Measurements from ENCODE around the gene TIAM2.
"Not testable (repeated sequence)": the region's sequence is repeated elsewhere in the genome, so short reads cannot be mapped to it uniquely, and the experiment has no call there.

Gene TIAM2

DNA sequence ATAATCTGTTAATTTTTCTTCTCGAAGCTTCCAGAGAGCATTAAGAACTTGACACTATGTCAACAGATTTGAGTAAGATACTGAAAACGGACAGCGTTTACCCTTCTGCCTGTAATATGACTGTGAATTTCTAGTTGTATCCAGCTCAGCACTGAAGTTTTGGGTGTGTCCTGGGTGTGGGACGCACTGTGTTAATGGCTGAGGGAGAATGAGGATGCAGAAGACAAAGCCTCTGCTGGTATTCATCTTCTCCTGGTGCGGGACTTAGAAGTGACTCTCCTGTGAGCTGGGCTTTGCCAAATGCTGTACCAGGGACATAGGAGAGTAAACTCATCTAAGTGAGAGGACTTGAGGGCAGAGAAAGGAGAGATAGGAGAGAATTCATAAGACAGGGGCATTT lies 178.4 kb downstream of the TIAM2 start:
- no peak for DNase-seq

DNA sequence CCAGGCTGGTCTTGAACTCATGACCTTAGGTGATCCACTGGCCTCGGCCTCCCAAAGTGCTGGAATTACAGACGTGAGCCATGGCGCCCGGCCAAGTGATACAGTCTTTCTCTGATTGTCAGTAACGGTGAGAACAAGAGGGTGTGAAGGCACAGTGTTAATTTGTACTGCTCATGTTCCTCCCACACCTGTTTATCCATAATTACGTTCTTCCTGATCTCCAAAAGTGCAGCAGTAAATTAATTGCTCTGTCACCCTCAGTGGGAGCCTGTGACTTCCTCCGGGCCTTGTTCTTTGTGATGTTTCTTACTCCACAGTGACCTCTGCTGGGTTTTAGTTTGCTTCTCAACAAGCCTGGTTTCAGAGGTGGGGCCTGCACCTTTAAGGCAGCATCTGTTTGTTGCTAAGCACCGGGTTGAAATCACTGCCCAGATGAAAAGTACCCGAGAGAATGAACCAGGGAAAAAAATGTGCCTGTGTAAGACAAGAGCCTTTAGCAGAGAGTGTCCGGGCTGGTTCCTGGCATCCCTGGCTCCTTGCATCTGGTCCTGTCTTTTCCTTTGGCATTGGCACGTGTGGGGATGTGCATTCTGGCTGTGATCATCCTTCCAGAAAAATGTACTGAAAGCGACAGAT lies 179.6 kb downstream of the TIAM2 start:
- peak; percentile 91 for DNase-seq

DNA sequence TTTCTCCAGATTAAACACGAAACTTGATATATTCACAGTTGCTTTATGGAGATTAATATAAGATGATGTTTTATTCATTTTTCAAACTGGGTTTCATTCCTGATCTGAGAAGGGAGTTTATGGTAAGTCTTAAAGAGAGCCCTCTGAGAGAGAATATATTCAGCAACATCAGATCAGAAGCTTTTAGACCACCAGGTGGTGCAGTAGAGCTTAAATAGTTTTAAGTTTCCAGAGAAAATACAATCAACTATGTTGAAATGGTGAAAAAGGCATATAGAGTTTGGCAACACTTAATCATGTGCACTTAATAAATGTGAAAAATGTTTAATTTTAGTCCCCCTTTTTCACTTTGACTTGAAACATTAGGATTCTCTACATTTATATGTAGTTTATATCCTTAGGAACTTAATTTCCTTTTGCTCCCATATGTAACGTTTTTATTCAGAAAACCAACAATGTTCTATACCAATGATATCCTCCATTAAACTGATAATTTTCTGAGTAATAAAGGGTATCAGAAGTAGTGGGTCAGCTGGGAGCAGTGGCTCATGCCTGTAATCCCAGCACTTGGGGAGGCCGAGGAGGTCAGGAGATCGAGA lies 182.3 kb downstream of the TIAM2 start:
- peak; percentile 55 for DNase-seq

DNA sequence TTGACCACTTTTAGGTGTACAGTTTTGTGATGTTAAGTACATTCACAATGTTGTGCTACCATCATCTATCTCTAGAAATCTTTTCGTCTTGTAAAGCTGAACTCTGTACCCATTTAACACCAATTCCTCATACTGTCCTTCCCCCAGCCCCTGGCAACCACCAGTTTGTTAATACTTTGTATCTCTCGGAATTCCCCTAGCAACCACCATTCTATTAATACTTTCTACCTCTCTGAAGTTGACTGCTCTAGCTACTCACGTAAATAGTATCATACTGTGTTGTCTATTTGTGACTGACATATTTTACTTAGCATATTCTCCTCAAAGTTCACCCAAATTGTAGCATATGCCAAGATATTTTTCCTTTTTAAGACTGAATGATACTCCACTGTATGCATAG lies 186.4 kb downstream of the TIAM2 start:
- no peak for DNase-seq

DNA sequence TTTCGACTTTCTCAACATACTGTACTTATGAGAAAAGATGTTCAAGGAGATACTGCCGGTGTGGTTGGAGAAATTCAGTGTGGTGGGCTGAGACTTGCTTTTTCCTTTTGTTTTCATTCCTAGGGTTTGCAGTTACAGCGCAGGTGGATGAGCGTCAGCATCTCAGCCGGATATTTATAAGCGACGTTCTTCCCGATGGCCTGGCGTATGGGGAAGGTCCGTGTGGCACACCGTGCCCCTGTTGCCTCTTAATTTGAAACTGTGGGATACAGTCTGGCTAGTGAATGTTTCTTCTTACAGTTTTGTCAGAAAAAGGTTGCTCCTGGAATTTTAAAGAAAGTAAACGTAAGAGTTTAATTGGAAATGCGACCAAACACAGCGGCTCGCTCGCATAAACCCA lies 187.0 kb downstream of the TIAM2 start:
- DNase-seq = no peak

DNA sequence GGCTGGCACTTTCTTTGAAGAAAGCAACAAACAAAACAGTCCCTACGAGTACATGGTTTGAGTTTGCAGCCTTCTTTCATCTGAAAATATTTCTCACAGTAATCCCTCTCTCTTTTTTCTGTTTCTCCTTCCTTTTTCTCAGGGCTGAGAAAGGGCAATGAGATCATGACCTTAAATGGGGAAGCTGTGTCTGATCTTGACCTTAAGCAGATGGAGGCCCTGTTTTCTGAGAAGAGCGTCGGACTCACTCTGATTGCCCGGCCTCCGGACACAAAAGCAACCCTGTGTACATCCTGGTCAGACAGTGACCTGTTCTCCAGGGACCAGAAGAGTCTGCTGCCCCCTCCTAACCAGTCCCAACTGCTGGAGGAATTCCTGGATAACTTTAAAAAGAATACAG lies 188.0 kb downstream of the TIAM2 start:
- no peak for DNase-seq

DNA sequence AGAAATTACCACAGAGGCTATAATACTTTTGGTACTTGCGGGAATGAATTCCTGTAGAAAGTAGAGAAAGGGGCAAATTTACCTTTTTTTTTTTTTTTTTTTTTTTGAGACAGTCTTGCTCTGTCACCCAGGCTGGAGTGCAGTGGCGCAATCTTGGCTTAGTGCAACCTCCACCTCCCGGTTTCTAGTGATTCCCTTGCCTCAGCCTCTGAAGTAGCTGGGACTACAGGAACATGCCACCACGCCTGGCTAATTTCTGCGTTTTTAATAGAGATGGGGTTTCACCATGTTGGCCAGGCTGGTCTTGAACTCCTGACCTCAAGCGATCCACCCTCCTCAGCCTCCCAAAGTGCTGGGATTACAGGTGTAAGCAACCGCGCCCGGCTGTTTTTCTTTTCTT lies 189.9 kb downstream of the TIAM2 start:
- not testable (repeated sequence) for DNase-seq

DNA sequence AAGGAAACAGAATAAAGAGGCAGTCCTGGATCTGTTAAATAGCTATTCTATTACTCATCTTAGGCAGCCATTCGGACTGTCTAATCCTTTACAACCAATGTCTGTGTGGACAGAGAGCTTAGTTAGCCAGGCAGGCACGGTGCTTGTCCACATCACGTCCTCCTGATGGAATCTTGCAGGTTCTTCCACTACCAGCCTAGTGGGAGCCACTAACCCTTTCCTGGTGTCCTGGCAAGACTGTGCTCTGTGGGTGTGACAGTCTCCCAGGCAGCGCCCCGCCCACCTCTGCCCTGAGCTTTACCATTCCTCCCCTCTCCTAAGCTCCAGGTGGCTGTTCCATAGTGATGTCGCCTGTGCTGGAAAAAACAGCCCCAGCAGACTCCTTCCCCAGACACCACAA lies 190.4 kb downstream of the TIAM2 start:
- no peak for DNase-seq

DNA sequence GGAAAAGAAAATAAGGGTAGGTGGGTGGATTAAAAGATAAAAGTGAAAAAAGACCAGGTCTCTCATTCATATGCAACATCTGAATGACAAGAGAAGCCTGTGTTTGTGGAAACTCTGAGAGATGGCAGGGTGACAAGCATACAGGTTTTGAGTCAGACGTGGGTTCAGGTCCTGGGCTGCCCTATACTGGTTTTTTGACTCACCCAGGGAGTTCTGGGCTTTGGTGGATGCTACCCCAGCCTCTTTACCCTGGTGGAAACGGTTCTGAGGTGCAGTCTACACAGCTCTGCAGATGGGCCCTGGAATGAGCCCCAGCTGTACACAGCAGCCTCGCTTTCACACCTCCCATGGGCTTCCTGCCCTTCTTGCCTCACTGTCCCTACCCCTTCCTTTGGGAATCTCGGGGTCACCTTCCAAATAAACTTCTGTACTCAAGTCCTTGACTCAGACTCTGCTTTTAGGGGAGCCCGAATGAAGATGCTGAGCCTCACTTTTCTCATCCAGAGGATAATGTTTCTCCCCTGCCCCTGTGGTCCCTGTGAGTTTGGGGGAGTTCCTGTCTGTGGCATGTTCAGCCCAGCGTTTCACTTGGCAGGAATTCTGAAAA lies 191.0 kb downstream of the TIAM2 start:
- no peak for DNase-seq

DNA sequence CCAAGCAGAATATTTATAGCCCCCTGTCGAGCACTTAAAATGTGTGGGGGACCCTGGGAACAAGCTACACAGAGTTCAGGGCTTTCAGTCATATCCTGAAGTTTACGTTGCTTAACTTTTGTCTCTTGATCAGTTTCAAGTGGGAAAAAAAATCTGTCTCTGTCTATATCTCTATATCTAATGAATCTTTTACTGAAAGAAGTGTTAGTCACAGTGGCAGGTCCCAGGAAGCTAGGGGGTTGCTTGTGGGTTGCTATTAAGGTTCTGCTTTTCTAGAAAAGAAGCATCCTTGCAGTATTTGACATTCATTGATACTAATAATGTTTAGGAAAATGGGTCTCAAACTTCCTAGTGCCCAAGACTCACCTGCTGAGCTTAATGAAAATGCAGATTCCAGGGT lies 192.0 kb downstream of the TIAM2 start:
- no peak for DNase-seq

DNA sequence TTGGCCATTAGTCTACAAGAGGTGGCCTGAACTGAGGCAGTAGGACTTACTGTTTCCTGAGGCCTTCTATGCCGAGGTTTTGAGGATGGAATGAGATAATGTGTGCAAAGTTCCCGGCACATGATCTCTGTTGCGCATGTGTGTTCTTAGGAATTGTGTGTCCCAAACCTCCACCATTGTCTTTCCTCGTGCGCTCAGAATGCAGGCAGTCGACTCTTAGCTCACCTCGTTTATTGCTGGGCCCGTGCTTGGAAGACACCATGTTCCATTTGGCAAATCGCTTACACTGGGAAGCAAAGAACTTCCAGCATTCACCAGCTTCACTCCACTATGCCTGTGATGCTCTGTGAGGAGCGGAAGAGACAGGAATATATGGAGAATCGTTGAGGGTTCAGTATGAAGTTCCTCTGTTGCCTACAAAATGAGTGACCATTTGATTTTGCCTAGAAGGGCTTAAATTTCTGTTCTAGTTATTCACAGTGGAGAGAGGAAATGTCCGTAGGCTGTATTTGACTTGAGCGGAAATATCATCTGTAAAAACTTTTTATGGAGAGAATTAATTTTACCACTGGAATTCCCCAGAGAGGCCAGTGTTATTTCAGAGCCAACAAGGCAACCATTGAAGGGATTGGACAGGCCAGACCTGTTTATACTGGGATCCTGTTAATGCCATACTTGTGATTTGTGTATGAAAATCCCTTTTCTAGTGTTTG lies 193.0 kb downstream of the TIAM2 start:
- DNase-seq = no peak

DNA sequence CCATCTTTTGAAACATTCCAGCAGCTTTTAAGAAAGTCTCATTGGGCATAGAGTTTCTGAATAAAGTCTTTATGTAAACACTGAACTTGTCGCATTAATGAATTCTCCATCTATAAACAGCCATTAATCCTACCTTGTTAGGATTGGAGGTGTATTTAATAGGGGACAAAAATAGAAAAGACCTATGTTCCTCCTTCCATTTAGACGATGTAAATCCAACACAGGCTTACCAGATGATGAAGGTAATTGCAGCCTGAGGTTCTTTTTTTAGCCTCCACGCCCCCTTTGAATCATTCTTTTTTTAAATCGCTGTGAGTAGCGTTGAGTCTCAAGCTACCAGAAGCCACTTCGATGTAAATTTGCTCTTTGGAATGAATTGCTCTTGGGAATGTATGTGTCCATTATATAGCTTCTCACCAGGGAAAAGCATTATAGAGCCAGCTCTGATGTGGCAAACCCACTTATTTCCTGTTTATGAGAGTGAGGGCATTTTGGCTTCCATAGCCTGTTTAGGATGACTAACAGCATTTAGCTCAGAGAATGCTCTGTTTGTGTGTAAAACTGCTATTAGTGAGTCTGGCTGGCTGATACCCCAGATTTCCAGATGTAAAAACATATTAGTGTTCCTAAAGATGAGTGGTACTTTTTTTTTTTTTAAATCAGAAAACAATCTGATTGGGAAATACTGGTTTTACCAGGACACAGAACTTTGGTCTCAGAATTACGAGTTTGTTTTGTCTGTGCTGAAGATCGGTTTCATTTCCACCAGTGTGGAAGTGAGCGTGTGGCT lies 193.8 kb downstream of the TIAM2 start:
- no peak for DNase-seq

DNA sequence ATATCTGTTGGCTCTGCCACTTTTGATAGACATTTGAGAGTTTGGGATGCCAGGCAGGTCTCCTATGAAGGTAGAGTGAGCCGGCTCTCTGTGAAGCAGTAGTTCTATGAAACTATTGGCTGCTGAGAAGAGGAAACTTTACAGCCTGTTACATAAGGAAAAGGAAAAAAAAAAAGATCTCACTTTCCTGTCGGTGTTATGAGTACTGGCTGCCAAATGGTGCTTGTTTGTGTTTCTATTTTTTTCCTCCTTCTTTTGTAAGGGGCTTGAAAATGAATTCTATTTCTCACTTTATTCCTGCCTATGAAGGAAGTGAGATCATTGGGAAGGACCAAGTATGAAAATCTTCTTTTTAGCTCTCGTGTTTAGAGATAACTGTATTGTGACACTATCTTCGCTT lies 195.6 kb downstream of the TIAM2 start:
- no peak for DNase-seq

DNA sequence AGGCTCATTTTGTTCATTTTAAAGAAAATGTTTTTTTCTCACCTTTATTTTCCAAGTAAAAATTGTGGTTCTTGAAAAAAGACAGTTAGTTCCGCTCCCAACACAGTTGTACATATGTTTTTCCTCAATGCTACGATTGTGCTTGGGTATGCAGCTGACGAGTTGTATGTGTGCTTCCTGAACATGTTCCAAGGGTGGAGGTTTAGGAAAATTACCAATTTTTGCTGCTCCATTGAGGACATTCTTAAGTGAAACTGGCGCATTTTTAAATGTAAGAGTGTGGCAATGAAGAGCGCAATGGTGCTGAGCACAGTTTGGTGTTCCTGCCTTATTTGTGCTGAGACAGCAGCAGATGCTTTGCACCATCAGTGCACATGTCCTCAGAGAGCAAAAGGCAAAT lies 198.4 kb downstream of the TIAM2 start:
- DNase-seq = no peak

DNA sequence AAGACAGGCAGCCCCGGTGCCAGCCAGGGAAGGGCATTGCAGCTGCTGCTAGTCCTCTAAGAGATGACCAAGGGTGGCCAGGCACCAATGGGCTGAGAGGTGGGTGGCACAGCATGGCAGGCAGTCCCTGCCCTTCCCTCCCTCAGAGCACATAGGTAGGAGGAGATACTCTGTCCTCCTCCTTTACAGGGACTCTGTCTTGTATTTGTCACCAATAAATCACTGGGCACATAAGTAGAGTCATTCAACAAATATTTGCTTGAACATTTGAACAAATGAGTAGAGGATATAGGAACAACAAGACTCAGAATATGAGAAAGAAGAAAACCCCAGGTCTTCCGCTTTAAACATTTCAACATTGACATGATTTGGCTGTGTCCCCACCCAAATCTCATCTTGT lies 199.3 kb downstream of the TIAM2 start:
- no peak for DNase-seq

DNA sequence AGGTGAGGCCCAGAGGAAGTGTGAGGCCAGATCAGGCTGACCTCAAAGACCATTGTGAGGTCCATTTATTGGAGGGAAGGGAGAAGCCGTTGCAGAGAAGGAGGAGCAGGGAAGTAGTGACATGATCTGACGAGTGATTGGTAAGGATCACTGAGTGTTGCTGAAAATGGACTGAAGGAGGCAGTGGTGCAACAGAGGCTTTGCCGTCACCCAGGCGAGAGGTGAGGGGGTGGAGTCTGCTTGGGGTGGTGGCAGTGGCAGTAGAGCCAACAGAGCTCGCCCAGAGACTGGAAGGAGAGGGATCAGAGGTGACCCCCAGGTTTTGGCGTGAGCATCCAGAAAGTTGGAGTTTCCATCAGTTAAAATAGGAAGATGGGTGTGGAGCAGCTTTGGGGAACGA lies 200.8 kb downstream of the TIAM2 start:
- no peak for DNase-seq

DNA sequence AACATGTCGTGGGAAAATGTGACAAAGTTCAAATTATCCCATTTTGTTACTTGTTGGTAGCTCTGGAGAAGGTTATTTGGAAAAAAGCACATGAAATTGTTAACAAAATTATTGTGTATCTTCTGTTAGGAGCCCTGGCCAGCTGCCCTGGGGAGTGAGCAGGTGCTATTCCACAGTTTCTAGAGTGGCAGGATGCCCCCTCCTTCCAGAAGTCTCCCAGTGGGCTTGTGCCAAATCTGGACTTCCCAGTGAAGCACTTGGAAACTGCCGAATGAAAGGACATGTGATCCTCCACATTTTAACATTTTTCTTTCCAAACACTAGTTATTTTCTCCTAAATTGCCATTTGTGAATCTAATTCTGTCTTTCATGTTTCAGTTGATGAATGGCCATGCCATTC lies 201.8 kb downstream of the TIAM2 start:
- DNase-seq = no peak

DNA sequence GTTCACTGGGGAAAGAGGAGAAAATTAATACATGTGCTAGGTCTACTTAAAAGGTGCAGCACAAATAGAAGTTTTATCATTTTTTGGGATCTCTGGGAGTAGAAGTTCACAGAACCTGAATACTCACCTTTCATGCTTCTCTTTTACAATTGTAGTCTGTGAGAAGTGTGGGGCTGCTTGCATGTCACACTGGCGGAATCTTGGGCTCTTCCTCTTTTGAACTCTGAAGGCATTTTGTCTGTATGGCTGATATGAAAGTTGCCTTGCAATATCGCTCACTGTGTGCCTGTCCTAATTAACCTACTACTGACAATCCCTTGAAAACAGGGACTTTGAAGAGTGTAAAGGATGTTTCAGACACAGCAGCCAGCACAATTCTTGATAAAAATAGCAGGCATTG lies 202.8 kb downstream of the TIAM2 start:
- DNase-seq = no peak

DNA sequence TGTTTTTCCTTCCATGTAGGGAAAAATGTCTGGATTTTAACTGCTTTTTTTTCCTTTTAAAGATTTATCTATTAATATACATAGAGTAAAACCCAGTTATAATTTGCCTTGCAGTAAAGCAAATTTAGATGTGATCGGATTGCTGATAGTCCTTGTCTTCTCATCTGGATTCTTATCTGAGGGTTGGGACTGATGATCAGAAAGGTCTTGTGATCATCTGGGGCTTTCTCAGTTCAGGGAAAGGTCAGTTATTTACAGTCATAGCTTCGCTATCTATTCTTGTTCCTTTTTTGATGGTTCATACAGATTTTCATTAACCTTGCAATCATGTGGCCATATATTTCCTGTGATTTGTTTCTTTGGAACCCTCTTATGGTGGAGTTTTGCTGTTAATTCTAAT lies 204.9 kb downstream of the TIAM2 start:
- DNase-seq = no peak

DNA sequence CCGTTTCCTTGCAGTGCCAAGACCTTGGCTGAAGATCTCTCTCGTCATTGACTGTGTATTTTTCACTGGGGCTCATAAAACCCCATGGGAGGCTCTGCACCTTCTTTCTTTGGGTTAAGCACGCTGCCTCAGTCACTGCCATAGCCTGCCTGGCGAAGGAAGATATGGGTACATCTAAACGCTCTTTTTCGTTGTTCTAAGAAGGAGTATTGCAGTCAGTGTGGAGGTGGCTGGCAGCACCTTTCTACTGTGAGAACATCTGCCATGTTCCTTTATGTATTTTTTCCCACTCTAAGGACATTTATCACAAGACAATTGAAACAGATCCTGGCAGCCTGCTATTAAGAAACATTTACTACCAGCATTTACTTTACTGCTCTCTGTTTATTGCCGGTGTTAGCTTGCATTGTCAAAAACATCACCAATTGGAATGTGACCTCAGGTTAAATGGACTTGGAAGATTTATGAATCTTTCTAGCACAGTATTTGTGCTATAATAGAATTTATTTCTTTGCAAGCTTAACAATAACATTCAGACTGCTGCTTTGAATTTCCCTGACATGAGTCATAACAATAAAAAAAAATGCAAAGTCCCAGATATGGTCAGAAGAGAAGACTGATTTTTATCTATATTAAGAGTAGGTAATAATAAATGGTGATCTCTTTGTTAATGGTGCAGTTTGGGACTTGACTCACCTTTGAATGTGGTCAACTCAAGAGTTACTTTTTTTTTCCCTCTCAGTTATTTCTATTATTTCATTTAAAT lies 206.5 kb downstream of the TIAM2 start:
- peak; percentile 45 for DNase-seq

DNA sequence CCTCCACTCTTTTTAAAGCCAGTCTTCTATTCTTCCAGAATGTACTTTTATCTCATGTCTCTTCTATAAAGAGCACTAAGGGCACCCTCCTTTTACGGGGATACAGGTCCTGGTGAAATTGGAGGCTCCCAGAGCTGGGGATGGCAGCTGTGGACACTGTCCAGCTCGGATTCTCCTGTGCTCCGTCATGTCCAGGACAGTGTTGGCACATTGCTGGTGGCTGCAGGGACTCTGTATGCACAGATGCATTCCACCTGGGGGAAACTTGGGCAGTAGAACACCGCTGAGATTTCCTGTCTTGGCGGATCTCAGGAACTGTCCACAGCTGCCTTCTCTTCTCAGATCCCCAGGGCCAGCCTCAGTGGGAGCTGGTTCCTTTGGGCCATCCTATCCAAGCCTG lies 212.1 kb downstream of the TIAM2 start:
- no peak for DNase-seq

DNA sequence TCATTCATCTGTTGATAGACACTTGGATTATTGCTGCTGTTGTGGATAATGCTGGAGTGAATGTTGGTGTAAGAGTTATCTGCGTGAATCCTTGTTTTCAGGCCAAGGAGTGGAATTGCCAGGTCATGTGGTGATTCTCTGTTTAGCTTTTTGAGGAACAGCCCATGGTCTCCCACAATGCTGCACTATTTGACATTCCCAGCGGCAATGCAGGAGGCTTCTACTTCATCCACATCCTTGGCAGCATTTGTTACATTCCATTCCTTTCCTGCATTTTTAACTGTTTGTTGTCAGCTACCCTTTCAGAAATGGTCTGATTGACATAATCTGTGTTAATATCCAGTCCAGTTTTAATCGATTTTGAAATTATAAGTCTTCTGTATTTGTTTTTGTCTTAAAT lies 217.0 kb downstream of the TIAM2 start:
- DNase-seq = no peak

All from NCI-H774 (cell line).